Jurkat, Clone E6-1 (cell line): ENCODE measurements around the gene MYL10.

Source experiments
- DNase-seq: peaks from one replicate; pipeline ENCODE4 v3.0.0-alpha.2; 2011; ENCODE audit warnings: low read depth, low spot score
- H3K4me3 ChIP-seq: 2 replicates; pipeline ENCODE4 v1.5.1; 2011; ENCODE audit warnings: mild to moderate bottlenecking, low read length, control low read depth, moderate library complexity

MYL10 gene

GRCh38 chr7:101586906-101587677, 42.0 kb downstream of the MYL10 start:
- peak; percentile 91 for DNase-seq

GRCh38 chr7:101586078-101586905, 42.8 kb downstream of the MYL10 start:
- no peak for DNase-seq
- peak overlapping the region; percentile 23; the same call in 1 of the 2 replicates for H3K4me3 ChIP-seq

More at GRCh38 chr7:101586906-101587677, 42.0 kb downstream of the MYL10 start:
- peak overlapping the region; percentile 23 for H3K4me3 ChIP-seq

- no peak overlapping the region for H3K4me3 ChIP-seq
- no peak for DNase-seq
Observed at GRCh38 chr7:101582971-101583370, 46.1 kb downstream of the MYL10 start.

GRCh38 chr7:101581891-101582290, 47.2 kb downstream of the MYL10 start:
- no peak overlapping the region for H3K4me3 ChIP-seq

DNA sequence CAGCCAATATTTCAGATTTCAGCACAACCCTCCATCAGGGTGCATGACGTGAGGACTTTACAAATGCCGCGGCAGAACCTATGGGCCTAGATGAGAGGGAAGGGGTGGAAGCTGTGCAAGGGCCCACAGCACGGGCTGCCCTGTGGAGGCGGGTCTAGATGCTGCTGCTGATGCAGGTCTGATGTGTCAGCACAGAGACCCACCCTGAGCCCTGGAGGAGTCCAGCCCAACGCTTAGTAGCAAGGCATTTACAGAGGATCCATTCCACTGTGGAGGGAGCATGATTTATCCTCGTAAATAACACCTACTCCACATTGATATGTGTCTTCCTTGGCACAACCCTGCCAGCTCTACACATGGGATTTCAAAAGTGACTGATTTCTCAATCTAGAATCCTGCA, 48.5 kb downstream of the MYL10 start:
- no peak for DNase-seq
- no peak overlapping the region for H3K4me3 ChIP-seq

More at GRCh38 chr7:101581891-101582290, 47.2 kb downstream of the MYL10 start:
- no peak for DNase-seq

GRCh38 chr7:101578552-101578951, 50.5 kb downstream of the MYL10 start:
- H3K4me3 ChIP-seq = no peak overlapping the region
- no peak for DNase-seq

DNA sequence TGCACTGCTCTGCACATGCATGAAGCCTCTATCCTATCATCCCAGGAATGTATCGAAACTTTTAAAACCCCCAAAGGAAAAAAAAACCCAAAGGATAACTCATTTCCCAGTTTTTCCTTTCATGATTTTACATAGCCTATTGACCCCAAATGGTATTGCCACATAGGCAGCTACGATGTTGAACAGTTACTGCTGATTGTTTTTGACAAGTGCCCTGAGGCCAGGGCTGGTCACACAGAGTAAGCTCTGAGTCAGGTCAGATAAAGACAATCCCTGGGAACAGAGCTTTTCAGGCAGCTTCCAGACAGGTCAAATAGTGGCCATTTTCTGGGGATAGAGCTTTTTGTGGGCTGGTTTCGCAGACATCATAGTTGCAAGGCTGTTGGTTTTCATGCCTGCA, 52.1 kb downstream of the MYL10 start:
- H3K4me3 ChIP-seq = no peak overlapping the region
- no peak for DNase-seq

- H3K4me3 ChIP-seq = no peak overlapping the region
- DNase-seq = no peak
Observed at GRCh38 chr7:101575721-101576120, 53.4 kb downstream of the MYL10 start.

- no peak overlapping the region for H3K4me3 ChIP-seq
- no peak for DNase-seq
Observed at GRCh38 chr7:101575168-101575567, 53.9 kb downstream of the MYL10 start.

- no peak overlapping the region for H3K4me3 ChIP-seq
- no peak for DNase-seq
Observed at GRCh38 chr7:101572156-101572555, 56.9 kb downstream of the MYL10 start.

GRCh38 chr7:101567230-101567629, 61.9 kb downstream of the MYL10 start:
- DNase-seq = peak; percentile 46

DNA sequence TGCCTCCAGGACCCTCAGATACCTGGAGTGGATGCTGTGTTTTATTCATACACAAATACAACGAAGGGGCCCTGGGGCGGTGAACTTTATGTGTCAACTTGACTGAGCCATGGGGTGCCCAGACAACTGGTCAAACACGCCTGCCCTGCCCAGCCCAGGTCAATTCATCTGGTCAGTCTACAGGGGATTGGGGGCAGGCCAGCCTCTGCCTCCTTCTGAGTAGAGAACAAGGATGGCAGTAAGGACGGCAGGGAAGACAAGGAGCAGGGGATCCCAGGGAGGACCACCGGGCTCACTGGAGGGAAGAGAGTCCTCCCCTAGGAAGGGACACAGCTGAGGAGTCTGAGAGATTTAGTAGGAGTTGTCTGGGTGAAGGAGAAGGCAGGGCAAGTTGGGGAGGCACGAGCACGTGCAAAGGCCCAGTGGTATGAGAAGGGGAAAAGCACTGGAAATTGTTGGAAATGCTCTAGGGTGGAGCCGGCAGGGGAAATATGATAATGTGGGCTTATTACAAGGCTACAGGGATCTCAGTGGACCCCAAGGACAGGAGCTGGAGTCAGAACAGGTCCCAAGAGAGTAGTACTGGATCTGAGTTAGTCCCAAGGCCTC, 63.4 kb downstream of the MYL10 start:
- DNase-seq = no peak

More at GRCh38 chr7:101567230-101567629, 61.9 kb downstream of the MYL10 start:
- H3K4me3 ChIP-seq = no peak overlapping the region

GRCh38 chr7:101564778-101565211, 64.3 kb downstream of the MYL10 start:
- no peak for DNase-seq
- no peak overlapping the region for H3K4me3 ChIP-seq

More for the DNA sequence above, 63.4 kb downstream of the MYL10 start:
- H3K4me3 ChIP-seq = no peak overlapping the region

DNA sequence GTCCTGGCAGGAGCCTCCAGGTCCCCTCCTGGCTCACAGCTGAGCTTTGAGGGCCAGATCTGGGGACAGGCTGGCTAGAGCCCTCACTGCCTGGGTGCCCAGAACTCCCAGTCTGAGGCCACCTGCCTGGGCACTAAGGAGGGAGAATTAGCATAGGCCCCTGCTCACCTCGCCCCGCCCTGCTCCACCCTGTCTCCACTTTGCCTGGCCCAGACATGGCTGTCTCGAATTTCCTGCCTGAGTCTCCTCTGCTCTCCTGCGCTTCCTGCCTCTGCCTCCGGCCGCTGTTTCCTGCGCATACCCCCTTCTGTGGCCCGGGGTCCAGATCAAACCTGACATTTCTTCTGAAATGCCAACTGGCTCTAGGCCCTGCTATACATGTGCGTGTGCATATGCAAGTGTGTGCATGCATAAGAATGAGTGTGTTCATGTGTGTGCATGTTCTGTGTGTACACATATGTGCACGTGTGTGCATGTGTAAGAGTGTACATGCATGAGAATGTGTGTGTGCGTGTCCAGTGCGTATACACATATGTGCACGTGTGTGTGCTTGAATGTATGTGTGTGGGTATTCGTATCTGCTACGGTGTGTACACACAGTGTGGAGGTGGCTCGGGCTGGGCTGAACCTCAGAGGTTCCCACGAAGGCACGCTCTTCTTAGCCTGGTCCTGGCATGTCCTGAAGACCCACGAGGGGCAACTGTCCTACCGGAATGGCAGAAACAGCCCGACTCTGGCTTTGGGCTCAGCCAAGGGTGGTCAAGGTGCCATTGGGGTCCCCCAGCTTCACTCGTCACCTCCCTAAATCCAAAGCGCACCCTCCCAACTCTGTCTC, 64.9 kb downstream of the MYL10 start:
- DNase-seq = no peak
- H3K4me3 ChIP-seq = no peak overlapping the region
